GM23248 (cell line): Measurements from ENCODE around the gene CEMIP. TPM values are rescaled to one million over a fixed set of nuclear protein-coding genes. Genes with fewer than 3 reads are reported as not detected.
A peak's percentile ranks its signal among the peaks of the same experiment; 100 is the strongest.

Experiments used
- DNase-seq: peaks from one replicate; pipeline ENCODE4 v3.0.0-alpha.2; 2015
- H2AFZ ChIP-seq: fragments of 200-600 bp; sonication (generic); 2 replicates; pipeline ENCODE4 v1.6.1; 2016; ENCODE audit warnings: antibody characterized with exemption
- H3F3A ChIP-seq: fragments of 200-600 bp; sonication (generic); 2 replicates; pipeline ENCODE4 v1.6.1; 2016; ENCODE audit warnings: mild to moderate bottlenecking, antibody characterized with exemption, mixed run types; ENCODE audit not compliant: insufficient read depth
- H3K27ac ChIP-seq: fragments of 200-600 bp; sonication (generic); 2 replicates; pipeline ENCODE4 v1.5.1; 2016; ENCODE audit warnings: mild to moderate bottlenecking
- H3K27me3 ChIP-seq: fragments of 200-600 bp; sonication (generic); replicated peaks from 2 replicates; pipeline ENCODE4 v1.6.1; 2016; ENCODE audit warnings: mild to moderate bottlenecking; ENCODE audit not compliant: insufficient read depth
- H3K36me3 ChIP-seq: fragments of 200-600 bp; sonication (generic); 2 replicates; pipeline ENCODE4 v1.6.1; 2016; ENCODE audit warnings: low read depth, mild to moderate bottlenecking
- H3K4me1 ChIP-seq: fragments of 200-600 bp; sonication (generic); 2 replicates; pipeline ENCODE4 v1.6.1; 2016; ENCODE audit warnings: mild to moderate bottlenecking; ENCODE audit not compliant: insufficient read depth
- H3K4me2 ChIP-seq: fragments of 200-600 bp; sonication (generic); one replicate; pipeline ENCODE4 v1.6.1; 2016; ENCODE audit warnings: mild to moderate bottlenecking; ENCODE audit not compliant: unreplicated experiment
- H3K4me3 ChIP-seq: fragments of 200-600 bp; sonication (generic); 2 replicates; pipeline ENCODE4 v1.5.1; 2016; ENCODE audit warnings: mild to moderate bottlenecking
- H3K79me2 ChIP-seq: fragments of 200-600 bp; sonication (generic); 2 replicates; pipeline ENCODE4 v1.6.1; 2016; ENCODE audit warnings: mild to moderate bottlenecking; ENCODE audit not compliant: insufficient read depth
- H3K9ac ChIP-seq: fragments of 200-600 bp; sonication (generic); 2 replicates; pipeline ENCODE4 v1.6.1; 2016; ENCODE audit warnings: mild to moderate bottlenecking
- H3K9me2 ChIP-seq: fragments of 200-600 bp; sonication (generic); 2 replicates; pipeline ENCODE4 v1.6.1; 2016; ENCODE audit warnings: mixed run types, mild to moderate bottlenecking, moderate library complexity; ENCODE audit not compliant: insufficient read depth
- H3K9me3 ChIP-seq: fragments of 200-600 bp; sonication (generic); one replicate; pipeline ENCODE4 v1.6.1; 2017; ENCODE audit warnings: low read depth
- H4K20me1 ChIP-seq: fragments of 200-600 bp; sonication (generic); 2 replicates; pipeline ENCODE4 v1.6.0; 2016; ENCODE audit not compliant: insufficient read depth
- EZH2 ChIP-seq: fragments of 200-600 bp; sonication (generic); IDR thresholded peaks from 2 replicates; pipeline ENCODE4 v1.6.1; 2018; ENCODE audit warnings: antibody characterized with exemption, mild to moderate bottlenecking; ENCODE audit not compliant: insufficient read depth, poor library complexity, severe bottlenecking
- EZH2phosphoT487 ChIP-seq: fragments of 200-600 bp; sonication (generic); IDR thresholded peaks from 2 replicates; pipeline ENCODE4 v1.6.1; 2018; ENCODE audit warnings: antibody characterized with exemption, moderate library complexity, mild to moderate bottlenecking, low read depth; ENCODE audit not compliant: insufficient read depth
- WGBS, 2 experiments: methylation state at CpG; one replicate each; pipeline ENCODE4 v1.1.6; 2015 to 2017; ENCODE audit warnings: low lambda C conversion rate in 2 of 2, low coverage in 1 of 2; ENCODE audit errors: missing lambda C conversion rate in 2 of 2; 5-methylcytosine and 5-hydroxymethylcytosine counted together
- in situ Hi-C: fragments of 300-500 bp; cut with MboI; formaldehyde crosslinking; loops from 2 replicates; pipeline ENCODE4 v1.15.0; 2020
- polyA plus RNA-seq: library from polyadenylated mRNA; unstranded; fragments of >200 nt; fragmentation: Nextera tagmentation; extraction: Ambion mirVana; gene quantifications from 2 replicates; pipeline ENCODE4 v1.2.1, GENCODE V29; 2016
- total RNA-seq: library from RNA; depleted of rRNA; stranded (reverse); fragments of >200 nt; shearing (Covaris generic); gene quantifications from 2 replicates; pipeline ENCODE4 v1.2.3, GENCODE V29; 2014

Gene CEMIP
- total and polyA plus RNA-seq, 2 experiments from 2014 or later: 134 to 213 TPM

- Histone ChIP-seq H4K20me1 (no peaks in the 10 kb centered on the region), H3K27ac (no peak overlapping the region), H3F3A (no peaks in the 10 kb centered on the region; the same call in 1 of the 2 replicates), H3K27me3 (no peaks in the 10 kb centered on the region), H3K79me2 (peaks cover 6% of the 10 kb centered on the region; the same call in 1 of the 2 replicates), H3K36me3 (no peaks in the 10 kb centered on the region), H3K9ac (no peak overlapping the region), H3K9me2 (no peaks in the 10 kb centered on the region), H3K9me3 (no peaks in the 10 kb centered on the region), H2AFZ (no peak overlapping the region), H3K4me3 (no peak overlapping the region), H3K4me2 (peak overlapping the region; percentile 56), H3K4me1 (peaks cover 13% of the 10 kb centered on the region)
- WGBS, 2 experiments: 81 to 90% methylated on average over 4 of the region's 4 CpGs
- no peak for TF ChIP-seq EZH2phosphoT487
- in situ Hi-C loops: no loop called here
- no peak for DNase-seq
Observed at GRCh38 chr15:80967991-80968510, 188.9 kb downstream of the CEMIP start.

GRCh38 chr15:80969316-80969715, 190.1 kb downstream of the CEMIP start:
- no peak for TF ChIP-seq EZH2phosphoT487
- TF ChIP-seq EZH2: no peak
- no peak overlapping the region for H3K9ac ChIP-seq
- no peak overlapping the region for H2AFZ ChIP-seq
- no peak for DNase-seq
- in situ Hi-C loops: no loop called here
- H3K36me3 ChIP-seq: no peaks in the 10 kb centered on the region
- H3K79me2 ChIP-seq: peaks cover 7% of the 10 kb centered on the region
- H3K27ac ChIP-seq: no peak overlapping the region
- H3K4me1 ChIP-seq: peaks cover 13% of the 10 kb centered on the region
- H3K4me3 ChIP-seq: no peak overlapping the region
- no peaks in the 10 kb centered on the region for H3K27me3 ChIP-seq
- no peaks in the 10 kb centered on the region for H3K9me3 ChIP-seq
- H3F3A ChIP-seq: no peaks in the 10 kb centered on the region; the same call in 1 of the 2 replicates
- H4K20me1 ChIP-seq: no peaks in the 10 kb centered on the region
- H3K4me2 ChIP-seq: no peak overlapping the region
- H3K9me2 ChIP-seq: no peaks in the 10 kb centered on the region
- 89 to 90% methylated on average over 7 of the region's 7 CpGs for WGBS, 2 experiments

GRCh38 chr15:80970018-80970657, 191.0 kb downstream of the CEMIP start:
- Histone ChIP-seq H3K27ac (no peak overlapping the region), H3K4me1 (peaks cover 13% of the 10 kb centered on the region), H3K9me3 (no peaks in the 10 kb centered on the region), H3K4me3 (no peak overlapping the region), H3K27me3 (no peaks in the 10 kb centered on the region), H3K79me2 (peaks cover 14% of the 10 kb centered on the region), H4K20me1 (no peaks in the 10 kb centered on the region), H3K4me2 (no peak overlapping the region), H3K9ac (no peak overlapping the region), H2AFZ (no peak overlapping the region), H3K36me3 (no peaks in the 10 kb centered on the region), H3K9me2 (no peaks in the 10 kb centered on the region), H3F3A (no peaks in the 10 kb centered on the region; the same call in 1 of the 2 replicates)
- WGBS, 2 experiments: 52 to 53% methylated on average over 12 of the region's 12 CpGs
- peak; percentile 72 for DNase-seq
- in situ Hi-C loops: loop anchor here (10.0 kb wide), 1 partner anchor 295 kb away; no protein-coding TSS in a partner anchor
- no peak for TF ChIP-seq EZH2
- no peak for TF ChIP-seq EZH2phosphoT487

- no peak for DNase-seq
- WGBS, 2 experiments: 60 to 68% methylated on average over 3 of the region's 3 CpGs
- Histone ChIP-seq H3K27ac (no peak overlapping the region), H2AFZ (no peak overlapping the region), H3K9me3 (no peaks in the 10 kb centered on the region), H3K4me3 (no peak overlapping the region), H3K36me3 (no peaks in the 10 kb centered on the region), H3K9me2 (no peaks in the 10 kb centered on the region), H3K9ac (no peak overlapping the region), H4K20me1 (no peaks in the 10 kb centered on the region), H3K27me3 (no peaks in the 10 kb centered on the region), H3K4me1 (peaks cover 13% of the 10 kb centered on the region), H3K4me2 (no peak overlapping the region), H3F3A (no peaks in the 10 kb centered on the region; the same call in 1 of the 2 replicates), H3K79me2 (peaks cover 17% of the 10 kb centered on the region)
- in situ Hi-C loops: loop anchor here (10.0 kb wide), 1 partner anchor 294 kb away; no protein-coding TSS in a partner anchor
- TF ChIP-seq EZH2phosphoT487: no peak
- no peak for TF ChIP-seq EZH2
Observed at GRCh38 chr15:80970658-80971057, 191.5 kb downstream of the CEMIP start.
